Left ventricle myocardium superior (tissue), 1 donor: ENCODE results near the gene RORC. TPM values are rescaled to one million over a fixed set of nuclear protein-coding genes. Genes with fewer than 3 reads are reported as not detected.

Experiments
- ATAC-seq: fragments of 200-7000 bp; cut with Tn5 transposase; one replicate; pipeline ENCODE4 v1.9.1; 2020; ENCODE audit warnings: mild to moderate bottlenecking, moderate library complexity
- DNase-seq: peaks from one replicate; pipeline ENCODE4 v3.0.0-alpha.2; 2020
- intact Hi-C: fragments of 100-400 bp; cut with micrococcal nuclease; formaldehyde crosslinking; loops from one replicate; pipeline ENCODE4 v1.11.0; 2022
- total RNA-seq: library from RNA; stranded (reverse); fragmentation: NEBNext Ultra II Directional; extraction: Animal tissue kit (Norgen Biotek cat#: 25700); gene quantifications from one replicate; pipeline ENCODE4 v1.2.1, GENCODE V29; 2021
- donor health status: DM: no; HTN: yes; CAD: no; lungs with severe emphysema.

The RORC gene
- total RNA-seq, 1 donor from 2014 or later = 13.0 TPM

DNA sequence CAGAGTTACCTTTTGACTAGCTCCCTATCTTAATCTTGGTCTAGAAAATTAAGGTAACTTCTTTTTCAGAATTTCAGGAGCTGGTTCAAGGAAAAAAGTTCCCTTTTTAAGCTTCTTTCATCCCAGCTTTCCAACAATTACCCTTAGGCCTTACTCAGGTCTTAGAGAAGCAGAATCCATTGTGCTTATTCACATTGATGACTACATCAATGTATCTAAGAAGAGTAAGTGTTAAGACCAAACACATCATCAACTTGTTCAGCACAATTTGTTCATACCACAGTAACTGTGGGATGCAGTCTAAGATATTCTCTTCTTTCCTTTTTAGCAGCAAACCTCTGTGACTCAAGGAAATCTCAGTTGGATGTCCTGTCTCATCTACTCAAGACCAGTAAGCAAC, 72.4 kb downstream of the RORC start:
- DNase-seq (no peak), ATAC-seq (no peak)
- intact Hi-C loops = no loop called here

GRCh38 chr1:151756291-151756690, 75.3 kb downstream of the RORC start:
- no peak for ATAC-seq
- intact Hi-C loops = no loop called here
- DNase-seq = no peak

Other genes starting within 250 kb of the RORC start
- 33.7 TPM for gene SNX27, start 219.8 kb downstream of the RORC start, total RNA-seq
- gene CELF3, start 115.0 kb downstream of the RORC start, total RNA-seq = not detected
- gene RIIAD1, start 110.3 kb downstream of the RORC start, total RNA-seq = 4.4 TPM
- 42.7 TPM for gene MRPL9, start 68.3 kb downstream of the RORC start, total RNA-seq
- 5.5 TPM for gene TDRKH, start 41.3 kb downstream of the RORC start, total RNA-seq
- gene LINGO4, start 26.4 kb downstream of the RORC start, total RNA-seq = 0.67 TPM
- not detected for gene C2CD4D, start 8.0 kb upstream of the RORC start, total RNA-seq
- not detected for gene THEM5, start 21.9 kb upstream of the RORC start, total RNA-seq
- 16.6 TPM for gene THEM4, start 77.7 kb upstream of the RORC start, total RNA-seq
- gene S100A10, start 162.1 kb upstream of the RORC start, total RNA-seq = 201 TPM
- 65.8 TPM for gene S100A11, start 205.2 kb upstream of the RORC start, total RNA-seq